OCI-LY1 (cell line): ENCODE measurements around the gene USP53.

Source experiments
- H2AFZ ChIP-seq: fragments of 200-600 bp; sonication (generic), shearing (Covaris generic); 2 replicates; pipeline ENCODE4 v1.6.0; 2014; ENCODE audit warnings: antibody characterized with exemption, mild to moderate bottlenecking, low read length
- H3F3A ChIP-seq: fragments of 200-600 bp; sonication (generic), shearing (Covaris generic); 2 replicates; pipeline ENCODE4 v1.6.0; 2014; ENCODE audit warnings: mild to moderate bottlenecking, antibody characterized with exemption, low read length, moderate library complexity; ENCODE audit not compliant: insufficient read depth
- H3K27ac ChIP-seq: fragments of 200-600 bp; sonication (generic); 2 replicates; pipeline ENCODE4 v1.5.1; 2014; ENCODE audit warnings: low read length, mixed run types, mild to moderate bottlenecking, low read depth; ENCODE audit not compliant: poor library complexity, severe bottlenecking
- H3K27me3 ChIP-seq: fragments of 200-600 bp; sonication (generic); 2 replicates; pipeline ENCODE4 v1.6.0; 2014; ENCODE audit warnings: antibody characterized with exemption, mild to moderate bottlenecking, low read length, moderate library complexity; ENCODE audit not compliant: insufficient read depth
- H3K36me3 ChIP-seq: fragments of 200-600 bp; sonication (generic); 2 replicates; pipeline ENCODE4 v1.6.1; 2014; ENCODE audit warnings: mild to moderate bottlenecking, antibody characterized with exemption, low read length, moderate library complexity, mixed read lengths; ENCODE audit not compliant: insufficient read depth
- H3K4me1 ChIP-seq: fragments of 200-600 bp; sonication (generic); 2 replicates; pipeline ENCODE4 v1.5.1; 2014; ENCODE audit warnings: mild to moderate bottlenecking, low read length, moderate library complexity; ENCODE audit not compliant: insufficient read depth, severe bottlenecking
- H3K4me2 ChIP-seq: fragments of 200-600 bp; sonication (generic), shearing (Covaris generic); 2 replicates; pipeline ENCODE4 v1.6.1; 2014; ENCODE audit warnings: low read length
- H3K4me3 ChIP-seq: fragments of 200-600 bp; sonication (generic); 2 replicates; pipeline ENCODE4 v1.5.1; 2014; ENCODE audit warnings: low read length, low read depth, mild to moderate bottlenecking, mixed read lengths; ENCODE audit not compliant: poor library complexity, severe bottlenecking
- H3K79me2 ChIP-seq: fragments of 200-600 bp; shearing (Covaris generic); 2 replicates; pipeline ENCODE4 v1.6.1; 2016; ENCODE audit warnings: mixed run types, low read length, mixed read lengths; ENCODE audit not compliant: insufficient read depth
- H3K9ac ChIP-seq: fragments of 200-600 bp; sonication (generic), shearing (Covaris generic); 2 replicates; pipeline ENCODE4 v1.6.1; 2014; ENCODE audit warnings: mild to moderate bottlenecking, low read length, mixed read lengths
- H3K9me2 ChIP-seq: fragments of 200-600 bp; sonication (generic), shearing (Covaris generic); 2 replicates; pipeline ENCODE4 v1.6.1; 2014; ENCODE audit warnings: low read depth, mild to moderate bottlenecking, low read length, mixed read lengths
- H3K9me3 ChIP-seq: fragments of 200-600 bp; shearing (Covaris generic); 2 replicates; pipeline ENCODE4 v1.6.1; 2014; ENCODE audit warnings: low read length, mixed read lengths
- H4K20me1 ChIP-seq: fragments of 200-600 bp; sonication (generic), shearing (Covaris generic); 2 replicates; pipeline ENCODE4 v1.6.0; 2016; ENCODE audit warnings: mild to moderate bottlenecking, low read length; ENCODE audit not compliant: insufficient read depth
- CTCF ChIP-seq: fragments of 200-600 bp; sonication (generic), shearing (Covaris generic); IDR thresholded peaks from 2 replicates; pipeline ENCODE4 v1.5.1; 2017; ENCODE audit warnings: mild to moderate bottlenecking, antibody characterized with exemption, low read length, moderate library complexity, mixed read lengths
- EZH2 ChIP-seq: fragments of 200-600 bp; sonication (generic), shearing (Covaris generic); IDR thresholded peaks from 2 replicates; pipeline ENCODE4 v1.8.0; 2017; ENCODE audit warnings: borderline replicate concordance, mixed run types, mild to moderate bottlenecking, antibody characterized with exemption, low read length, moderate library complexity, mixed read lengths

USP53 gene

GRCh38 chr4:119197772-119198212 lies 14.7 kb upstream of the USP53 start:
- Histone ChIP-seq H2AFZ (no peak overlapping the region), H3K79me2 (no peaks in the 10 kb centered on the region), H3K9ac (no peak overlapping the region), H3K27me3 (no peaks in the 10 kb centered on the region), H3K9me3 (no peaks in the 10 kb centered on the region), H3K27ac (no peak overlapping the region), H3K36me3 (no peaks in the 10 kb centered on the region), H3K4me3 (no peak overlapping the region), H3K4me2 (no peak overlapping the region), H3F3A (no peaks in the 10 kb centered on the region; the same call in 1 of the 2 replicates), H4K20me1 (no peaks in the 10 kb centered on the region), H3K9me2 (no peaks in the 10 kb centered on the region), H3K4me1 (no peaks in the 10 kb centered on the region)
- TF ChIP-seq EZH2 (no peak), CTCF (no peak)

- Histone ChIP-seq H3K9ac (no peak overlapping the region), H3K9me3 (no peaks in the 10 kb centered on the region), H2AFZ (no peak overlapping the region; the same call in 1 of the 2 replicates), H3K27me3 (no peaks in the 10 kb centered on the region), H3K9me2 (no peaks in the 10 kb centered on the region), H3K4me3 (no peak overlapping the region), H4K20me1 (no peaks in the 10 kb centered on the region), H3F3A (no peaks in the 10 kb centered on the region), H3K4me1 (peaks cover 11% of the 10 kb centered on the region), H3K4me2 (no peak overlapping the region), H3K79me2 (no peaks in the 10 kb centered on the region), H3K36me3 (no peaks in the 10 kb centered on the region), H3K27ac (no peak overlapping the region)
- TF ChIP-seq EZH2 (no peak), CTCF (no peak)
These were observed 7.6 kb upstream of the USP53 start for GRCh38 chr4:119204916-119205315.

GRCh38 chr4:119205690-119206089 lies 6.8 kb upstream of the USP53 start:
- Histone ChIP-seq H3K27me3 (no peaks in the 10 kb centered on the region), H4K20me1 (no peaks in the 10 kb centered on the region), H3K4me2 (no peak overlapping the region), H3K4me1 (peaks cover 11% of the 10 kb centered on the region), H3K79me2 (no peaks in the 10 kb centered on the region), H2AFZ (no peak overlapping the region), H3K36me3 (no peaks in the 10 kb centered on the region), H3K9me3 (no peaks in the 10 kb centered on the region), H3K9me2 (no peaks in the 10 kb centered on the region), H3F3A (no peaks in the 10 kb centered on the region), H3K4me3 (no peak overlapping the region), H3K27ac (no peak overlapping the region), H3K9ac (no peak overlapping the region)
- TF ChIP-seq EZH2 (no peak), CTCF (no peak)
